Omental fat pad (tissue), 4 donors: ENCODE data around the gene FBXO11. TPM values are rescaled to one million over a fixed set of nuclear protein-coding genes. Genes with fewer than 3 reads are reported as not detected.
"Not testable (repeated sequence)": the region's sequence is repeated elsewhere in the genome, so short reads cannot be mapped to it uniquely, and the experiment has no call there.

Source experiments
- ATAC-seq: fragments of 150-250 bp; one replicate; pipeline ENCODE4 v1.9.1; 2016; ENCODE audit warnings: mild to moderate bottlenecking, moderate library complexity; ENCODE audit not compliant: low FRiP score
- DNase-seq: peaks from one replicate; pipeline ENCODE4 v3.0.0-alpha.2; 2019; ENCODE audit warnings: low spot score
- total RNA-seq, 4 donors: library from RNA; depleted of rRNA; stranded (reverse); fragments of >200 nt; gene quantifications; one replicate each; pipeline ENCODE4 v1.1.0, GENCODE V29; 2016
- TF ChIP-seq, protein P1 (sequence below), 3 donors: fragments of 450-650 bp; IDR thresholded peaks; one replicate each; pipeline ENCODE4 v1.5.1; 2016 to 2017; ENCODE audit warnings: antibody characterized with exemption in 3 of 3, mild to moderate bottlenecking in 3 of 3, moderate library complexity in 2 of 3

Gene FBXO11
- total RNA-seq, 4 donors from 2014 or later: 43.8 to 68.6 (median 56.0) TPM

DNA sequence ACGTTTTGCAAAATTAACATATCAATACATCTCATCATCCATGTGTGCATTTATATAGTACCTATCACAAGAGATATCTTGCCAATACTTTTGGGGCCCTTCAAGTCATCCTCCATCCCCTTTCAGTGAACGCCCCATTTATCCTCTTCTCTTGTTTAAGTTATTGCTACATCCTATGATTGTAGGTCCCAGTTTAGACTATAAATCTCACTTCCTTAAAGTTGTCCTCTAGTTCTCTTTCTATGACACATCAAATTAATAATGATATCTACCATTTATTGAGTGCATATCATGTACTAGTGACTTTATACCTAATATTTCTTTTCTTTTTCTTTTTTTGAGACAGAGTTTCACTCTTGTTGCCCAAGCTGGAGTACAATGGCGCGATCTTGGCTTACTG is 28.8 kb upstream of the FBXO11 start:
- DNase-seq: no peak
- ATAC-seq: no peak
- TF ChIP-seq, protein P1, sequence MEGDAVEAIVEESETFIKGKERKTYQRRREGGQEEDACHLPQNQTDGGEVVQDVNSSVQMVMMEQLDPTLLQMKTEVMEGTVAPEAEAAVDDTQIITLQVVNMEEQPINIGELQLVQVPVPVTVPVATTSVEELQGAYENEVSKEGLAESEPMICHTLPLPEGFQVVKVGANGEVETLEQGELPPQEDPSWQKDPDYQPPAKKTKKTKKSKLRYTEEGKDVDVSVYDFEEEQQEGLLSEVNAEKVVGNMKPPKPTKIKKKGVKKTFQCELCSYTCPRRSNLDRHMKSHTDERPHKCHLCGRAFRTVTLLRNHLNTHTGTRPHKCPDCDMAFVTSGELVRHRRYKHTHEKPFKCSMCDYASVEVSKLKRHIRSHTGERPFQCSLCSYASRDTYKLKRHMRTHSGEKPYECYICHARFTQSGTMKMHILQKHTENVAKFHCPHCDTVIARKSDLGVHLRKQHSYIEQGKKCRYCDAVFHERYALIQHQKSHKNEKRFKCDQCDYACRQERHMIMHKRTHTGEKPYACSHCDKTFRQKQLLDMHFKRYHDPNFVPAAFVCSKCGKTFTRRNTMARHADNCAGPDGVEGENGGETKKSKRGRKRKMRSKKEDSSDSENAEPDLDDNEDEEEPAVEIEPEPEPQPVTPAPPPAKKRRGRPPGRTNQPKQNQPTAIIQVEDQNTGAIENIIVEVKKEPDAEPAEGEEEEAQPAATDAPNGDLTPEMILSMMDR (IDR thresholded peaks at IDR 0.05): no peak

DNA sequence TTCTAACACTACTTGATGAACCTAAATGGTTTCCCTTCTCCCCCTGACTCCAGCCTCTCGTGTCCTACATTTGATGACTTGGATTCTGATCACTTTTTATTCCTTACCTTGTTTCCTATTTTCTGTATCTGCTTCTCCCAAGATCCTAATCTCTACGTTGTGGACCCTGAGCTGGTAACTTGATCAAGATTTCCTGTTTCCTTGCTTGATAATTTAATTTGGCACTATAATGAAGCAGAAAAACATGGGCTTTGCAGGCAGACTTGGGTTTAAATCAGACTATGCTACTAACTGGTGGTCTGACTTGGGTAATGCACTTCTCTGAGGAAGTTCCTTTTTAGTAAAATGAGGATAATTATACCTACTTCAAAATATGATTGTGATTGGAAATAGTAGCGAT is 11.7 kb upstream of the FBXO11 start:
- ATAC-seq: no peak
- TF ChIP-seq, protein P1 (IDR thresholded peaks at IDR 0.05): no peak

DNA sequence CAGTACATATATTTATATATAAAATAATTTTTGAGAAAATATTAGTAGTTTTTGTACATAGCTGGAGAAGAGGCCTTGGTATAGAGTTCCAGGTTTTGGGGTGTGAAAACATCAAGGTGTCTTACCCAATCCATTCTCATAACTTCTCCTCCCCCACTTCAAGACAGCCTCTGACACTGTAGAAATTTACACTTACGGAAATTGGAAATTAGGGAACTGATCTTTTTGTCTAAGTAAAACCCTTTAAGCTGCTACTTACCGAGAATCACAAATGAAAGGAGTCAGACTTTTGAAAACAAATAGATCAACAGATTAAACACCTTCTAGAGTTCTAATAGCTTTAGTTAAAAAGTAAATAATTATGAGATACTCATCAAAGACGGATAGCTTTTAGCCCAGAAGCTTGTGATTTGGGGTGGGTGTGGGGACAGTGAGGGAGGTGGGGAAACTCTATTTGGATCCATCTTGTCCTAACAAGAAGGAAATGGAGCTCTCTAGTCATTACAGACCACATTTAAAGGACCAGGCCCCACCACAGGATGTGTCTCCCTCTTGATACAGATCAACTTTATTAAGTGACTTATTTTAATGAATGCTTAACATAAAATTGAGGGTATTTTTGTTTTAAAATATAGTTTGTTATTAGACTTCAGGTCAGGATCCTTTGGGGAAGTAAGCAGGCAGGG is 11.1 kb upstream of the FBXO11 start:
- TF ChIP-seq, protein P1 (IDR thresholded peaks at IDR 0.05): no peak
- no peak for ATAC-seq

More for the DNA sequence above, 11.7 kb upstream of the FBXO11 start:
- no peak for DNase-seq

DNA sequence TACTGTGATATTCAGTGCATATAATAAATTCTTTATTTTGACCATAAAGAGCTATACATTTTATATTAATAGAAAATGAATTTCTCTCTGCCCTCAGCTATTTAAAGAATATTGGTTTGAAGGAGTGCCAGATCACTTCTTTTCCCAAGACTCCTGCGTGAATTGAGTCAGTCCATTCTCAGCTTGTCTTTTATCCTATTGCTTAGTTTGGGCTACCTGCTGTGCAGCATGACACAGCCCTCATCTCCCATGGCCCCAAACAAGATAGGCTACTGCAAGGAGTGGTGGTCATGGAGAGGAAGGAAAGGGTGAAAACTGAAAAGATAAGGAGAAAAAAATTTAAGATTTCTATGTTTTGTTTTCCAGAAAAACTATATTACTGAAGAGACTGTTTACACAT is 10.1 kb upstream of the FBXO11 start:
- ATAC-seq (no peak), DNase-seq (no peak)
- TF ChIP-seq, protein P1 (IDR thresholded peaks at IDR 0.05): no peak

More for the DNA sequence above, 11.1 kb upstream of the FBXO11 start:
- DNase-seq: no peak

DNA sequence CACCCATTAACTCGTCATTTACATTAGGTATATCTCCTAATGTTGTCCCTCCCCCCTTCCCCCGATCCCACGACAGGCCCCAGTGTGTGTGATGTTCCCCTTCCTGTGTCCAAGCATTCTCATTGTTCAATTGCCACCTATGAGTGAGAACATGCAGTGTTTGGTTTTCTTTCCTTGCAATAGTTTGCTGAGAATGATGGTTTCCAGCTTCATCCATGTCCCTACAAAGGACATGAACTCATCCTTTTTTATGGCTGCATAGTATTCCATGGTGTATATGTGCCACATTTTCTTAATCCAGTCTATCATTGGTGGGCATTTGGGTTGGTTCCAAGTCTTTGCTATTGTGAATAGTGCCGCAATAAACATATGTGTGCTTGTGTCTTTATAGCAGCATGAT is 4.4 kb upstream of the FBXO11 start:
- ATAC-seq, DNase-seq: not testable (repeated sequence)

DNA sequence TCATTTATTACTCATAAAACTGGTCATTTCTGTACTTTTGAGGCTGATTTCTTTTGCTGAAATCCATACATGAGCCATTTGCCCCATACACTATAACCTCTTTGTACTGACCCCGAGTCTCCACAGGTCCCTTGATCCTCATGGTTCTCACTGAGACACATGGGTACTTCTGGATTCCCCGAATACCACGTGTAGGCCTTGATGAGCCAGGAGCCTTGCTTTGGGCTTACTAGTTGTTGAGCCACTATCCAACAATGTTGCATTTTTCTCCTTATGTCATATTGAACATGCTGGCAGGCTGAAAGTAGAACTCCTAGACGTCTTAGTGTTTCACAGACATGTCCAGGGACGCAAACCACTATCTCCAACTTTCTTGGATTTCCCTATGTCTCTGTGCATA is 2.4 kb upstream of the FBXO11 start:
- no peak for DNase-seq
- ATAC-seq: no peak
- TF ChIP-seq, protein P1 (IDR thresholded peaks at IDR 0.05): no peak

DNA sequence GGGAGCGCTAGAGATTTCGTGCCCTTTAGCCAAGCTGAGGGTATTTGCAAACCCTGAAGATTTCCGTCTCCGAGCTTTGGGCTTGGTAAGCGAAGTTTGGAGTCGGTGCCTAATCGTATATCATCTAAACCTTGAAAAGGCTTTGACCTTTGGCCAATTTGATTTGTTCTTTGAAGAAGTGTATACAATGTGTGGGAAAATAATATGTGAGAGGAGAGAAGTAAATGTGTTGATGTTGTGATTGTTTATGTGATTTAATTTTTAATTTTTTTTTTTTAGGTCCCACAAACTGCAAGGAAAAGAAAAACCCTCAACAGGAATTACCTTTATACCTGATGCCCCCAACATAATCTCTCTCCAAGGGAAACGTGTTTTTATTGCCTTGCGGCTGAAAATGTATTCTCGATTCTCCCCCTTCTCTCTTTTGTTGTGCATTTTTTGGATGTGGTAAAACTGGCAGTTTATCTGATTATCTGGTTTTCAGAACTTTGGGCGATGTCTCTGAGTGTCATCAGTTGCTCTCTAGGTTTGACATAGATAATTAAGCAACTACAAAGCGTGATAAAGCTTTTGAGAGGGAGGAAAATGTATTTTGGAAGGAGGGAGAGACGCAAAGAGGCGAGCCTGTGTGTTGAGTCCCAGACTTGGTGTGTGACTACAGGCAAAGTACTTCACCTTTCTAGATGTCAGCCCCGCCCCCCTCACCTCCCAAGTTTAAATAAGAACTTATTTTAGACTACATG is 912 bp upstream of the FBXO11 start:
- TF ChIP-seq, protein P1 (IDR thresholded peaks at IDR 0.05): no peak
- no peak for DNase-seq

More for the DNA sequence above, 912 bp upstream of the FBXO11 start:
- ATAC-seq: no peak
